Caco-2 (cell line): ENCODE measurements around the gene TNS3. TPM values are rescaled to one million over a fixed set of nuclear protein-coding genes. Genes with fewer than 3 reads are reported as not detected.

Experiments used
- BruUV-seq: library from RNA; stranded (reverse); fragments of 400-500 nt; replicated peaks from 2 replicates; lab custom pipeline; 2021; lab: Mats Ljungman, UMichigan
- CTCF ChIA-PET: fragments of 300-600 bp; sonication (Branson Sonifier 250); formaldehyde crosslinking; loops from one replicate; lab custom pipeline; 2022; ENCODE audit warnings: antibody characterized with exemption; lab: Charles Lee
- POLR2A ChIA-PET: fragments of 300-600 bp; sonication (Branson Sonifier 250); formaldehyde crosslinking; loops from one replicate; lab custom pipeline; 2022; ENCODE audit warnings: antibody characterized with exemption; lab: Charles Lee
- DNase-seq, 2 experiments: peaks; one replicate each; pipeline versions ENCODE4 v3.0.0 to v3.0.0-alpha.2; 2020 to 2022
- H3K27me3 ChIP-seq: replicated peaks from 2 replicates; pipeline ENCODE4 v1.6.0; 2011; ENCODE audit warnings: low read length; ENCODE audit not compliant: control insufficient read depth, insufficient read depth
- H3K36me3 ChIP-seq: 2 replicates; pipeline ENCODE4 v1.5.1; 2011; ENCODE audit warnings: low read length; ENCODE audit not compliant: control insufficient read depth, insufficient read depth
- H3K4me1 ChIP-seq: fragments of 250-450 bp; sonication (Bioruptor Pico); 2 replicates; pipeline ENCODE4 v1.5.1; 2020; ENCODE audit warnings: mild to moderate bottlenecking
- H3K4me3 ChIP-seq: 2 replicates; pipeline ENCODE4 v1.5.1; 2011; ENCODE audit warnings: low read depth, mild to moderate bottlenecking, control low read depth, low read length
- H3K9me3 ChIP-seq: fragments of 250-450 bp; sonication (Bioruptor Pico); 2 replicates; pipeline ENCODE4 v1.5.1; 2020; ENCODE audit warnings: mild to moderate bottlenecking, moderate library complexity
- H3K27ac Mint-ChIP-seq: one replicate; pipeline ENCODE4 v1.8.0; 2022; ENCODE audit warnings: mixed read lengths; ENCODE audit not compliant: unreplicated experiment
- H3K27me3 Mint-ChIP-seq: one replicate; pipeline ENCODE4 v1.8.0; 2022; ENCODE audit warnings: mixed read lengths; ENCODE audit not compliant: insufficient read depth, unreplicated experiment
- H3K36me3 Mint-ChIP-seq: one replicate; pipeline ENCODE4 v1.8.0; 2022; ENCODE audit warnings: mild to moderate bottlenecking, mixed read lengths; ENCODE audit not compliant: insufficient read depth, unreplicated experiment
- H3K4me1 Mint-ChIP-seq: one replicate; pipeline ENCODE4 v1.8.0; 2022; ENCODE audit warnings: low read depth, mixed read lengths; ENCODE audit not compliant: unreplicated experiment
- H3K4me3 Mint-ChIP-seq: one replicate; pipeline ENCODE4 v1.8.0; 2022; ENCODE audit warnings: mild to moderate bottlenecking, moderate library complexity, mixed read lengths; ENCODE audit not compliant: unreplicated experiment
- H3K9me3 Mint-ChIP-seq: one replicate; pipeline ENCODE4 v1.8.0; 2022; ENCODE audit warnings: mixed read lengths; ENCODE audit not compliant: unreplicated experiment
- intact Hi-C: fragments of 100-400 bp; cut with micrococcal nuclease; formaldehyde crosslinking; loops from one replicate; pipeline ENCODE4 v1.10.0; 2022; ENCODE audit not compliant: unreplicated experiment
- total RNA-seq: library from RNA; stranded (reverse); gene quantifications from 2 replicates; pipeline ENCODE4 v1.2.3, GENCODE V29; 2022
- TF ChIP-seq, protein P1 (sequence below), 2 experiments: fragments of 200-600 bp in 1 of 2; IDR thresholded peaks; 1 replicate in 1 of 2; 2 replicates in 1 of 2; pipeline versions ENCODE4 v1.5.1 to v1.8.0; 2011 to 2022; ENCODE audit warnings: antibody characterized with exemption in 1 of 2, control low read depth in 1 of 2, inconsistent platforms in 1 of 2, low read depth in 1 of 2, low read length in 1 of 2, mild to moderate bottlenecking in 1 of 2, moderate library complexity in 1 of 2; ENCODE audit not compliant: insufficient read depth in 1 of 2, severe bottlenecking in 1 of 2, unreplicated experiment in 1 of 2

The TNS3 gene
- total RNA-seq, 1 experiment from 2014 or later = 263 TPM

DNA sequence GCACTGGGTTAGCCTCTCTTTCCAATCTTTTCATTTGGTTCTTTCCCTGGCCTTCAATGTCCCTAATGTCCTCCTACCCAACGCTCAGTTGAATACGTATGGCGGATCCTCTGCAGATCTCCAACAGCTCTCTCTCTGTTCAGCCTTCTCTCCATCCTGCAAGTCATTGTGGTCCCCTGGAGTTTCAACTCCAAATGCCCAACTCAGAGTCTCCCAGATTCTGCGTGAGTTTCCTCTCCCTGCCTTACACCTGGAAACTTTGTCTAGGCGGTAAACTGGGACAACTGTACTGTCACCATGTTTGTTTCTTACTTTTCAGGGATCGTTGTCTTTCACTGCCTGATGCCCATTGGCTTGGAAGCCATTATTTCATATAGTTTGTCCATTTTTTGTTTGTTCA, 273.1 kb downstream of the TNS3 start:
- no peak for DNase-seq
- Mint-ChIP-seq H3K4me3 (no peak overlapping the region), H3K4me1 (no peaks in the 10 kb centered on the region), H3K27me3 (no peaks in the 10 kb centered on the region), H3K36me3 (peaks cover 89% of the 10 kb centered on the region), H3K9me3 (peaks cover 9% of the 10 kb centered on the region), H3K27ac (peak overlapping the region; percentile 2)
- no TSS peak for BruUV-seq
- POLR2A ChIA-PET = no interaction called here
- CTCF ChIA-PET = no interaction called here
- TF ChIP-seq, protein P1, sequence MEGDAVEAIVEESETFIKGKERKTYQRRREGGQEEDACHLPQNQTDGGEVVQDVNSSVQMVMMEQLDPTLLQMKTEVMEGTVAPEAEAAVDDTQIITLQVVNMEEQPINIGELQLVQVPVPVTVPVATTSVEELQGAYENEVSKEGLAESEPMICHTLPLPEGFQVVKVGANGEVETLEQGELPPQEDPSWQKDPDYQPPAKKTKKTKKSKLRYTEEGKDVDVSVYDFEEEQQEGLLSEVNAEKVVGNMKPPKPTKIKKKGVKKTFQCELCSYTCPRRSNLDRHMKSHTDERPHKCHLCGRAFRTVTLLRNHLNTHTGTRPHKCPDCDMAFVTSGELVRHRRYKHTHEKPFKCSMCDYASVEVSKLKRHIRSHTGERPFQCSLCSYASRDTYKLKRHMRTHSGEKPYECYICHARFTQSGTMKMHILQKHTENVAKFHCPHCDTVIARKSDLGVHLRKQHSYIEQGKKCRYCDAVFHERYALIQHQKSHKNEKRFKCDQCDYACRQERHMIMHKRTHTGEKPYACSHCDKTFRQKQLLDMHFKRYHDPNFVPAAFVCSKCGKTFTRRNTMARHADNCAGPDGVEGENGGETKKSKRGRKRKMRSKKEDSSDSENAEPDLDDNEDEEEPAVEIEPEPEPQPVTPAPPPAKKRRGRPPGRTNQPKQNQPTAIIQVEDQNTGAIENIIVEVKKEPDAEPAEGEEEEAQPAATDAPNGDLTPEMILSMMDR (IDR thresholded peaks at IDR 0.05; ENCODE audit: insufficient read depth in 1 of 2, low read depth in 1 of 2, low read length in 1 of 2, severe bottlenecking in 1 of 2, unreplicated experiment in 1 of 2) = no peak
- Histone ChIP-seq H3K27me3 (no peaks in the 10 kb centered on the region), H3K9me3 (no peaks in the 10 kb centered on the region), H3K4me3 (no peak overlapping the region), H3K36me3 (peaks cover 5% of the 10 kb centered on the region), H3K4me1 (no peaks in the 10 kb centered on the region)
- intact Hi-C loops = no loop called here

GRCh38 chr7:47307311-47307710, 274.6 kb downstream of the TNS3 start:
- Mint-ChIP-seq H3K4me1 (no peaks in the 10 kb centered on the region), H3K27ac (no peak overlapping the region), H3K36me3 (peaks cover 96% of the 10 kb centered on the region), H3K4me3 (no peak overlapping the region), H3K9me3 (peaks cover 9% of the 10 kb centered on the region), H3K27me3 (no peaks in the 10 kb centered on the region)
- DNase-seq = no peak
- no TSS peak for BruUV-seq
- Histone ChIP-seq H3K4me3 (no peak overlapping the region), H3K36me3 (peaks cover 5% of the 10 kb centered on the region), H3K27me3 (no peaks in the 10 kb centered on the region), H3K9me3 (no peaks in the 10 kb centered on the region), H3K4me1 (no peaks in the 10 kb centered on the region)
- intact Hi-C loops = no loop called here
- ChIA-PET POLR2A (no interaction called here), CTCF (no interaction called here)
- TF ChIP-seq, protein P1 (IDR thresholded peaks at IDR 0.05; ENCODE audit: insufficient read depth in 1 of 2, low read depth in 1 of 2, low read length in 1 of 2, severe bottlenecking in 1 of 2, unreplicated experiment in 1 of 2) = no peak

- CTCF ChIA-PET = interaction anchor here (0.7 kb wide), 1 partner anchor 39 kb away, joined by 3 read pairs; no protein-coding TSS in a partner anchor
- no peak overlapping the region for H3K27ac Mint-ChIP-seq
- no peaks in the 10 kb centered on the region for H3K9me3 ChIP-seq
- TF ChIP-seq, protein P1 (IDR thresholded peaks at IDR 0.05; ENCODE audit: insufficient read depth in 1 of 2, low read depth in 1 of 2, low read length in 1 of 2, severe bottlenecking in 1 of 2, unreplicated experiment in 1 of 2) = no peak
- H3K9me3 Mint-ChIP-seq = no peaks in the 10 kb centered on the region
- H3K27me3 Mint-ChIP-seq = no peaks in the 10 kb centered on the region
- no peaks in the 10 kb centered on the region for H3K27me3 ChIP-seq
- no peak overlapping the region for H3K4me3 Mint-ChIP-seq
- H3K36me3 ChIP-seq = peaks cover 6% of the 10 kb centered on the region
- intact Hi-C loops = no loop called here
- no peak overlapping the region for H3K4me3 ChIP-seq
- H3K36me3 Mint-ChIP-seq = peaks cover 98% of the 10 kb centered on the region
- H3K4me1 Mint-ChIP-seq = no peaks in the 10 kb centered on the region
- DNase-seq = no peak
- no TSS peak for BruUV-seq
- POLR2A ChIA-PET = no interaction called here
- H3K4me1 ChIP-seq = no peaks in the 10 kb centered on the region
Observed at GRCh38 chr7:47304727-47305719, 276.9 kb downstream of the TNS3 start.
